Natural killer cell treated with Interleukin-12 subunit alpha and Interleukin-12 subunit beta and Interleukin-15 and Interleukin-18, amount 100 ng/mL, for 72 hours (primary cell): ENCODE measurements around the gene RGL3. TPM values are rescaled to one million over a fixed set of nuclear protein-coding genes. Genes with fewer than 3 reads are reported as not detected.

Experiments
- ATAC-seq, 2 donors: fragments of 150-1000 bp; cut with Tn5 transposase in 1 of 2; sonication (Bioruptor Pico), chemical (Tn5 transposase) in 1 of 2; 2 replicates each; pipeline ENCODE4 v1.10.0; 2021
- DNase-seq: peaks from one replicate; pipeline ENCODE4 v3.0.0; 2022; ENCODE audit warnings: low spot score
- H3K27ac Mint-ChIP-seq, 2 donors: 1 replicate in 1 of 2; 2 replicates in 1 of 2; pipeline ENCODE4 v1.8.0; 2022; ENCODE audit warnings: mixed read lengths in 2 of 2, mild to moderate bottlenecking in 1 of 2, moderate library complexity in 1 of 2
- H3K27me3 Mint-ChIP-seq, 2 donors: 1 replicate in 1 of 2; 2 replicates in 1 of 2; pipeline ENCODE4 v1.8.0; 2022; ENCODE audit warnings: mixed read lengths in 2 of 2
- H3K36me3 Mint-ChIP-seq: one replicate; pipeline ENCODE4 v1.8.0; 2022; ENCODE audit warnings: mixed read lengths
- H3K4me1 Mint-ChIP-seq, 2 donors: 1 replicate in 1 of 2; 2 replicates in 1 of 2; pipeline ENCODE4 v1.8.0; 2022; ENCODE audit warnings: low read depth in 2 of 2, mixed read lengths in 2 of 2, mild to moderate bottlenecking in 1 of 2
- H3K4me3 Mint-ChIP-seq: one replicate; pipeline ENCODE4 v1.8.0; 2022; ENCODE audit warnings: mixed read lengths
- H3K9me3 Mint-ChIP-seq: 2 replicates; pipeline ENCODE4 v1.8.0; 2022; ENCODE audit warnings: mixed read lengths
- total RNA-seq, 2 donors: library from RNA; stranded (reverse); gene quantifications; one replicate each; pipeline ENCODE4 v1.2.3, GENCODE V29; 2022

RGL3 gene
- total RNA-seq, 2 donors from 2014 or later, result not detected

GRCh38 chr19:11377237-11377636 lies 41.9 kb downstream of the RGL3 start:
- H3K27me3 Mint-ChIP-seq, result no peaks in the 10 kb centered on the region
- ATAC-seq (no peak), DNase-seq (no peak)
- peak overlapping the region; percentile 49 for H3K4me3 Mint-ChIP-seq
- peaks cover 27 to 33% of the 10 kb centered on the region in 2 donors for H3K4me1 Mint-ChIP-seq
- H3K27ac Mint-ChIP-seq, result peak overlapping the region; percentile 34 to 53
- H3K9me3 Mint-ChIP-seq, result no peaks in the 10 kb centered on the region
- peaks cover 5% of the 10 kb centered on the region for H3K36me3 Mint-ChIP-seq

- Mint-ChIP-seq H3K27me3 (no peaks in the 10 kb centered on the region), H3K27ac (no peak overlapping the region), H3K36me3 (peaks cover 5% of the 10 kb centered on the region), H3K9me3 (no peaks in the 10 kb centered on the region), H3K4me3 (no peak overlapping the region), H3K4me1 (peaks cover 16 to 22% of the 10 kb centered on the region in 2 donors)
- peak; percentile 69 for DNase-seq
- ATAC-seq, result peak in 1 of 2 donors; percentile 55
Measured at GRCh38 chr19:11375143-11375948, 43.8 kb downstream of the RGL3 start.

- DNase-seq (peak; percentile 99), ATAC-seq (peak; percentile 97)
- H3K27me3 Mint-ChIP-seq, result no peaks in the 10 kb centered on the region
- H3K4me3 Mint-ChIP-seq, result no peak within 1 kb of the TSS
- H3K36me3 Mint-ChIP-seq, result peaks cover 5% of the 10 kb centered on the region
- H3K9me3 Mint-ChIP-seq, result no peaks in the 10 kb centered on the region
- H3K4me1 Mint-ChIP-seq, result peaks cover 9 to 17% of the 10 kb centered on the region in 2 donors
- peak within 1 kb of the TSS; percentile 6 to 17 for H3K27ac Mint-ChIP-seq
Measured at GRCh38 chr19:11374433-11375142, 44.5 kb downstream of the RGL3 start, which contains the start of gene SWSAP1. Gene SWSAP1 (plus strand): TSS chr19:11374666. CDS start chr19:11374681, 15 bp downstream.

- Mint-ChIP-seq H3K27ac (no peak overlapping the region), H3K9me3 (no peaks in the 10 kb centered on the region), H3K4me1 (peaks cover 9 to 20% of the 10 kb centered on the region in 2 donors), H3K27me3 (no peaks in the 10 kb centered on the region), H3K36me3 (peaks cover 5% of the 10 kb centered on the region), H3K4me3 (no peak overlapping the region)
- no peak for ATAC-seq
- DNase-seq, result no peak
Measured at GRCh38 chr19:11373885-11374432, 45.2 kb downstream of the RGL3 start.

- H3K27ac Mint-ChIP-seq, result peak overlapping the region; percentile 6 to 17
- H3K27me3 Mint-ChIP-seq, result no peaks in the 10 kb centered on the region
- peaks cover 9 to 20% of the 10 kb centered on the region in 2 donors for H3K4me1 Mint-ChIP-seq
- ATAC-seq (no peak), DNase-seq (no peak)
- peaks cover 5% of the 10 kb centered on the region for H3K36me3 Mint-ChIP-seq
- H3K9me3 Mint-ChIP-seq, result no peaks in the 10 kb centered on the region
- H3K4me3 Mint-ChIP-seq, result no peak overlapping the region
Measured at GRCh38 chr19:11373166-11373884, 45.8 kb downstream of the RGL3 start.

GRCh38 chr19:11370744-11371143 lies 48.4 kb downstream of the RGL3 start:
- H3K4me1 Mint-ChIP-seq, result peaks cover 0 to 13% of the 10 kb centered on the region in 2 donors
- no peaks in the 10 kb centered on the region for H3K27me3 Mint-ChIP-seq
- DNase-seq, result no peak
- no peaks in the 10 kb centered on the region for H3K9me3 Mint-ChIP-seq
- no peak for ATAC-seq
- no peaks in the 10 kb centered on the region for H3K36me3 Mint-ChIP-seq
- H3K27ac Mint-ChIP-seq, result no peak overlapping the region
- H3K4me3 Mint-ChIP-seq, result no peak overlapping the region

GRCh38 chr19:11367528-11367927 lies 51.6 kb downstream of the RGL3 start:
- no peaks in the 10 kb centered on the region for H3K9me3 Mint-ChIP-seq
- H3K4me3 Mint-ChIP-seq, result no peak overlapping the region
- ATAC-seq (no peak), DNase-seq (no peak)
- no peaks in the 10 kb centered on the region for H3K36me3 Mint-ChIP-seq
- no peaks in the 10 kb centered on the region for H3K27me3 Mint-ChIP-seq
- peaks cover 0 to 3% of the 10 kb centered on the region in 2 donors for H3K4me1 Mint-ChIP-seq
- no peak overlapping the region for H3K27ac Mint-ChIP-seq

GRCh38 chr19:11365557-11366117 lies 53.5 kb downstream of the RGL3 start:
- no peaks in the 10 kb centered on the region for H3K9me3 Mint-ChIP-seq
- no peak overlapping the region for H3K27ac Mint-ChIP-seq
- H3K4me3 Mint-ChIP-seq, result no peak overlapping the region
- DNase-seq (peak; percentile 25), ATAC-seq (no peak)
- no peaks in the 10 kb centered on the region for H3K36me3 Mint-ChIP-seq
- H3K4me1 Mint-ChIP-seq, result peaks cover 0 to 3% of the 10 kb centered on the region in 2 donors
- H3K27me3 Mint-ChIP-seq, result no peaks in the 10 kb centered on the region

GRCh38 chr19:11364935-11365334 lies 54.2 kb downstream of the RGL3 start:
- DNase-seq, result peak; percentile 22
- Mint-ChIP-seq H3K9me3 (no peaks in the 10 kb centered on the region), H3K4me1 (peaks cover 0 to 3% of the 10 kb centered on the region in 2 donors), H3K27me3 (no peaks in the 10 kb centered on the region), H3K4me3 (no peak overlapping the region), H3K27ac (no peak overlapping the region), H3K36me3 (no peaks in the 10 kb centered on the region)
- ATAC-seq, result no peak

- Mint-ChIP-seq H3K4me1 (peaks cover 0 to 3% of the 10 kb centered on the region in 2 donors), H3K4me3 (no peak overlapping the region), H3K27me3 (no peaks in the 10 kb centered on the region), H3K9me3 (no peaks in the 10 kb centered on the region), H3K36me3 (no peaks in the 10 kb centered on the region), H3K27ac (no peak overlapping the region)
- ATAC-seq (peak in 1 of 2 donors; percentile 26), DNase-seq (no peak)
Measured at GRCh38 chr19:11364296-11364904, 54.7 kb downstream of the RGL3 start.

- no peak for ATAC-seq
- H3K27me3 Mint-ChIP-seq, result no peaks in the 10 kb centered on the region
- no peaks in the 10 kb centered on the region for H3K36me3 Mint-ChIP-seq
- no peak for DNase-seq
- no peaks in the 10 kb centered on the region for H3K9me3 Mint-ChIP-seq
- H3K27ac Mint-ChIP-seq, result no peak overlapping the region
- H3K4me1 Mint-ChIP-seq, result no peaks in the 10 kb centered on the region
- no peak overlapping the region for H3K4me3 Mint-ChIP-seq
Measured at GRCh38 chr19:11363881-11364280, 55.2 kb downstream of the RGL3 start.

- Mint-ChIP-seq H3K4me1 (no peaks in the 10 kb centered on the region), H3K4me3 (no peak overlapping the region), H3K27me3 (no peaks in the 10 kb centered on the region), H3K27ac (no peak overlapping the region), H3K9me3 (no peaks in the 10 kb centered on the region), H3K36me3 (no peaks in the 10 kb centered on the region)
- no peak for ATAC-seq
- no peak for DNase-seq
Measured at GRCh38 chr19:11361771-11362731, 57.1 kb downstream of the RGL3 start.
